Activated T-cell treated with anti-CD3 and anti-CD28 coated beads for 4 hours (primary cell): ENCODE results near the gene HDAC4.

ENCODE experiments used
- DNase-seq: peaks from one replicate; pipeline ENCODE4 v3.0.0-alpha.2; 2020

Gene HDAC4

DNA sequence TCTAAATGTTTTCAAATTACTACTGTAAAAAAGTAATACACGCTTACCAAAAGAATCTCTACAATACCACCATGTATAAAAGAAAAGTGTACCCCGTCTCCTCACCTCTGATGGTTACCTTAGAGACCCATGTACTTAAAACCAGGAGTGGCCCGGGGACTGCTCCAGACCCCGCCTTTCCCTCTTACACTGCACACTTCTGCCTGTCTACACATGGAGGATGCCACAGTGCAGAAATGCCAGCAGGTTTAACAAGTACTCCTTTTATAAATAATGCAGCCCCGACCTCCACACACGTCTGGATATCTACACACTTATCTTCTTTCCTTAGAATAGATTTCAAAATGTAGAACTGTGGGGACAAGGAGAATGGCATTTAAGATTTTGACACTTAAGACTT, 5.3 kb downstream of the HDAC4 start:
- DNase-seq = no peak

DNA sequence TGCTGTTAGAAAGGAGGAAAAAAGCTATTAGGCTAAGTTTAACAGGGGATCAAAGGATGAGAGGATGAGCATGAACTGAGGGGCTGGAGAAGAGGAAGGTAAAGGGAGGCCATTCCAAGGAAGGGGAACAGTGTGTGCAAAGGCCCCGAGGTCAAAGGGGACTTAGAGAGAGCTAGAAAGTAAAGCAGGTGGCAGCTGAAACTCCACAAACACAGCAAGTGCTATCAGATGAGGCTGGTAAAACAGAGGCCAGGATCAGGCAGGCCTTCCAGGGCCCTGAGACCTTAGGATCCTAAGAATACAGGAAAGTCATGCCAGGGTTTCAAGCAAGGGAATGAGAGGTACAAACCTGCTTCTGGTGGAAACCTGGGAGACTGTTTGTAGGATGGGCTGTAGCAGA, 5.8 kb downstream of the HDAC4 start:
- DNase-seq = no peak

DNA sequence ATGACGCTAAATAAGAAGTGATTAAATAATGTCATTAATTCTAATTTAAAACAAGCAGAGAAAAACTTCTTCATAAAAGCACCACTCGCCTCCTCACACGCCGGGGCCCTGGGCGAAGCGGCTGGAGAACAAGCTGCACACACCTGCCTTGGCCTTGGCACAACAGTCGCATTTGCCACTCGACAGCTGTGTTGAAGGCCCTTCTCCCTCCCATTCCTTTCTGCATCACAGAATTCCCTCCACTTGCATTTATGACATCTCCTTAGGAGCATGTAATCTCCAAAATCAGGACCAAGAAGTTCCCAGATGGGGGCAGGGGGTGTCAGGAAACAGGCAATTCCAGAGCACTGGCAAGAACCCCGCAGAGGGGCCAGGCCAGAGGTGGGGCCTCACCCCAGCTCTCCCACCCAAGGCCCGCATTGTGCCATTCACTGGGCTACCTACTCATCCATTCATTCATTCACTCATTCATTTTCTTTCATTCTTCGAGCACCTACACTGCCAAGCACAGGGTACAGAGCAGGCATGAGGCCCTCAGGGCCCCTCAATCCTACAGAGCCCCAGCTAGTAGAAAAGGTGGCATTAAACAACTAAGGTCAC, 6.4 kb downstream of the HDAC4 start:
- no peak for DNase-seq

GRCh38 chr2:239393941-239394340, 6.9 kb downstream of the HDAC4 start:
- DNase-seq = no peak

GRCh38 chr2:239393388-239393940, 7.4 kb downstream of the HDAC4 start:
- DNase-seq = no peak

GRCh38 chr2:239392688-239393387, 8.0 kb downstream of the HDAC4 start:
- DNase-seq = no peak

DNA sequence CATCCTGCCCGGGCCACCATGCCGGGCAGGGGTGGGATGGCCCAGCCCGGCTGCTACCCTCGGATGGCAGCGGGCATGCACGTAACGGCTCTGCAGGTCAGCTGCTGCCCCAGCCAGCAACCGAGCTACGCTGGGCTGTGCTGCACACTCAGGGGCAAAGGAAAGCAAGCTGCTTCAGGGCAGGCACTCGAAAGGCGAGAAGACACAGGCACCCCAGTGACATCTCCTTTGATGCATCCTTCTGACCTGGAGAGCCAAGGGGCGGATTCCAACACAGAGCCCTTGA, 8.8 kb downstream of the HDAC4 start:
- DNase-seq = no peak

- DNase-seq = no peak
These were observed 9.3 kb downstream of the HDAC4 start for GRCh38 chr2:239391286-239392071.

DNA sequence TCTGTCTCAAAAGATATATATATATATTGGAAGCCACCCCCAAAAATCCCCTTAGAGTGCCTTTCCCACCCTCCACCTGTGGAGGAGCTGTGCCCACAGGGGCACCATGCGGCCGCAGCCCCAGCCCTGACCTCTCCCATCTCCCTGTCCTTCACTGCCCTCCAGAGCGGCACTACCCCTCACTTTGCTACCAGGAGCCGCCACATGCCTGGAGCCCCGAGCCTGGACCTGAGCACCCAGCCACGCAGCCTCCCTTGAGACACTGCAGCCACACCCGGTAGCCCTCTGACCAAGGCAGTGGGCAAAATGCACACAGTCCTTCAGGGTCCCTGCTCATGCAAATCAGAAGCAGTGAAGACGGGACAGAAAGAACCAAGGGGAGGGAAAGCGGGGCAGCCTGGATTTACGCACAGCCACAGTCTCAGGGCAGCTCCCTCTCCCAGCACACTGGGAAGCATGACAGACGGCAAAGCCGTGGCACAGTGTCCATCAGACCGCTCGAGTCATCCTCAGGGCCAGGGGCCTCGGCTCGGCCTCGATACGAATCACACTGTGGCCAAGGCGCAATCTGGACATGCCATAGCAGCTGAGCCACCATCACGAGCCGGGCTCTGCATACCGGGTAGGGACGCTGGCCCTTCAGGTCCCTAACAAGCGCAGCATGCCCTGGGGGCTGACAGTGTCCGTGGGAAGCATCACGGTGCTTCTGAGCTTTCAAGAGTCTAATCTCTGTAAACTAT, 10.1 kb downstream of the HDAC4 start:
- DNase-seq = no peak

- DNase-seq = no peak
These were observed 11.1 kb downstream of the HDAC4 start for GRCh38 chr2:239389414-239390329.

GRCh38 chr2:239388236-239389151, 12.3 kb downstream of the HDAC4 start:
- no peak for DNase-seq

GRCh38 chr2:239387811-239388210, 13.0 kb downstream of the HDAC4 start:
- DNase-seq = no peak

DNA sequence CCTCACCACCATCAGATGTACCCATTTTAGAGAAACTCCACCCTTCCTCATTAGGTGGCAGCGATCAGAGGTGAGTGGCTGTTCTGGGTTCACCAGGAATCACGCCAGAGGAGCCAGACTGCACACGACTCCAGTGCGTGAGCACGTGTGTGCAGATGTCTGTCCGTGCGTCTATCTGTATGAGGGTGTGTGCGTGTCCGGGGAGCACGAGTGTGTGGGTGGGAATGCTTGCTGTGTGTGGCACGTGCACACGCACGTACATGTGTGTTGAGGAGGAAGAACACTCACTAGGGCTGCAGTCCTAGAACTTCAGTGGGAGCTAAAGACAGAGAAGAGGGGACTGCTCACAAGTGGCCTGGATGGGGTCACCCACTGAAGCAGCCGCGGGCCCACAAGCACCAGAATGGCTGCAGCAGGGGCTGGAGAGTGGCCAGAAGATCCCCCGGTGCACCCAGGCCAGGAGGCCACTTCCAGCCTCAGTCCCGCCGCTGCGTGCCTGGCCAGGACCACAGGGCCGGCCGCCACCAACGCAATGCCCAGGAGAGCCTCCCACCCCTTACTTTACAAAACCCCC, 13.9 kb downstream of the HDAC4 start:
- no peak for DNase-seq

- DNase-seq = no peak
These were observed 14.7 kb downstream of the HDAC4 start for GRCh38 chr2:239386001-239386670.

DNA sequence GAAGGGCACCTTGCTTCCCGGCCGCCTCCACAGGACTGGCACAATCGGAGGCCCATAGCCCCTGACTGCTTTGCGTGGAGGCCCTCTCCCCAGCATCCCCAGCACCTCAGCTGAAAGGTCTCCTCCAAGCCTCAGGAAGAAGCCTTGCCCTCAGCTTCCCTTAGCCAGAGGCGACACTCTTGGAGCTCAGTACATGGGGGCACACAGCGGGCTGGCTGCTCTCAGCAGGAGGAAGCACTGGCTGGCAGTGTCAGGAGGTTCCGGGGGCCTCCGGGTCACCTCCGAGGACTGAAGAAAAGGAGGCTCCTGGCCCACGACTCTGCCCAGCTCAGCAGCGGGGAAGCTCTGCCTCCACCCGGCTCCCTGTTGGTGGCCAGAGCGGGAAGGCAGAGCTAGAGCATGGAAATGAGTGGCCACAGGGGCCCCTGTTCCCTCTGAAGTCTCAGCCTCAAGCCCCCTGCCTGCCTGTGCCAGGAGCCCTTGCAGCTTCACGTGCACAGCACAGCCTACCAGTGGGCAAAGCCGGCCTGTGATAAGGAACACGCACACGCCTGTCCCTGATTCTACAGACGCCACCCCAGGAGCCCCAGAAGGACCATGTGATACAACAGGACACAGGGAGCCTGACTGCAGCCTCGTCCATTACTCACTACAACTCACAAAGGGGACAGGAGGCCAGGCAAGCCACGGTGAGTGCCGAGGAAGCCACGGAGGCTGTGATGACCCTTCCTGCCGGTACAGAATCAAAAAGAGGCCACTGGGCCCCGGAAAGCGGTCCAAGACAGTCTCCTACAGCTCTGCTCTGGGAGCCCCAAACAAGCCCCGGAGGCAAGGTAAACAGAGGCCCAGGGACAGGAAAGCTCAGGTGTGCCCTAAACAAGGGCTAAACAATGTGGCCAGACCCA, 15.5 kb downstream of the HDAC4 start:
- no peak for DNase-seq

DNA sequence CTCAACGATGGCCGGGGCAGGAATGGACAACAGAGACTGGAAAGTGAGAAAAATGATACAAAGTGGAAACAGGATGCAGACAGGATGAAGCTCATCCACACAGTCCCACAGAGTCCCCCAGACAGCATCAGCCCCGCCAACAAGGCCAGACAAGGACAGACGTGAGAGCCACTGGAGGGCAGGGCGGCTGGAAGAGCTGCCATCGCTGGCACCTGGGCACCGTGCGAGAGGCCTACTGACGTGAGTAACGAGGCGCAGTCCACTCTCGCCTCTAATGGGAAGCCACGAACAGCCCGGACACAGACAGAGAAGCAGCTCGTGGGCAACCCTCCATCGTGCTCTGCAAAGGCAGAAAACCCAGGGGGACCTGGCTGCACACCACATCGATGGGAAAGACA, 17.1 kb downstream of the HDAC4 start:
- no peak for DNase-seq

DNA sequence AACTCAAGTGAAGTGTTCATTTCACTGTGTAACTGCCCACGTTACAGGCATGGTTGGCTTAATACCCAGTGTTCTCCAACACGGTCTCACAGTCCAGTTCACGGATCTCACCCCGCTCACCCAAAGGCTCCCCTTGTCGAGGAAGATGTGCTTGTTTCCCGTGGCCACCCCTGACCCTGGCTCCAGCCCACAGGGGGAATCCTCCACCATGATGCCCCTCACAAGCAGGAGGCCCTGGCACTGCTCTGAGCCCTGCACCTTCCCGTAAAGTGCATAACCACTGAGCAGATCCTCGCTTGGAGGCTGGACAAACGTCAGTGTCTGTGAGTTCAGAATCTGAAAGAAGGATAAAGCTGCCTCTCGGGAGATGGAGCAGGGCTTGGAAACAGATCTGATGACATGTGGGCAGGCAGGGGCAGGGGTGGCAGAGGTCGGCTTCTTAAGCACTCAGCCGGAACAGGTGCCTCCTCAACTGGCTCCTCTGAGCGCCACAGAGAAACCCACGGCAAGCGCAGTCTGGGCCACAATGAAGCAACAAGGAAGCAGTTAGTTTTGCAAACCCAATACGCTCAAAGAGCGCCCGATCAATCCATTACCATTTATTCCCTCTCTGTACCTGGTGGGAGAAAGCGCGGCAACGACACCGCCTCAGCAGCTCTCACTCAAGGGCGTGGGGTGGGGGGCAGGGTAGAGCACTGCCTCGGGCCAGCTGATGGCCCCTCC, 17.6 kb downstream of the HDAC4 start:
- DNase-seq = no peak

DNA sequence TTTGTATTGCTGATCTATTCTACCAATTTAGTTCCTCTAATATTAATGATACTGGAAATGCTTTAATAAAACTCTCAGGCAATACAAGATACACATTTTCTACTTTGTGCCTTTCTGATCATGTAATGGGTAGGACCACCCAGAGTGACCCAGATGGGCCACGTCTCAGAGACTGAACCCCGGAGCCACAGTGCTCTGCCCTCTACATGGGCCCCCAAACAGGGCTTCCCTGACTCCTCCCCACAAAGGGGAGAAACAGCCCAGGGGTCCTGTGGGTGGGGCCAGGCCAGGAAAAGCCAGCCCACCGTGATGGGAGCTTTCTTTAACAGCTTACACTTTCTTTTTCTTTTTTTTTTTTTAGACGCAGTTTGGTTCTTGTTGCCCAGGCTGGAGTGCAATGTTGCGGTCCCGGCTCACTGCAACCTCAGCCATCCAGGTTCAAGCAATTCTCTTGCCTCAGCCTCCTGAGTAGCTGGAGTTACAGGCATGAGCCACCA, 18.4 kb downstream of the HDAC4 start:
- no peak for DNase-seq
